Jurkat, Clone E6-1 (cell line): ENCODE results near the gene MPHOSPH6. TPM values are rescaled to one million over a fixed set of nuclear protein-coding genes. Genes with fewer than 3 reads are reported as not detected.
"Not testable (repeated sequence)": the region's sequence is repeated elsewhere in the genome, so short reads cannot be mapped to it uniquely, and the experiment has no call there.

Source experiments
- DNase-seq: peaks from one replicate; pipeline ENCODE4 v3.0.0-alpha.2; 2011; ENCODE audit warnings: low read depth, low spot score
- H3K4me3 ChIP-seq: 2 replicates; pipeline ENCODE4 v1.5.1; 2011; ENCODE audit warnings: mild to moderate bottlenecking, low read length, control low read depth, moderate library complexity
- polyA plus RNA-seq: library from polyadenylated mRNA; unstranded; fragments of >200 nt; gene quantifications from one replicate; pipeline ENCODE4 v1.2.1, GENCODE V29; 2012; ENCODE audit warnings: missing spikeins; ENCODE audit not compliant: insufficient read length, insufficient read depth

MPHOSPH6 gene, protein sequence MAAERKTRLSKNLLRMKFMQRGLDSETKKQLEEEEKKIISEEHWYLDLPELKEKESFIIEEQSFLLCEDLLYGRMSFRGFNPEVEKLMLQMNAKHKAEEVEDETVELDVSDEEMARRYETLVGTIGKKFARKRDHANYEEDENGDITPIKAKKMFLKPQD
- 78.0 TPM for polyA plus RNA-seq

DNA sequence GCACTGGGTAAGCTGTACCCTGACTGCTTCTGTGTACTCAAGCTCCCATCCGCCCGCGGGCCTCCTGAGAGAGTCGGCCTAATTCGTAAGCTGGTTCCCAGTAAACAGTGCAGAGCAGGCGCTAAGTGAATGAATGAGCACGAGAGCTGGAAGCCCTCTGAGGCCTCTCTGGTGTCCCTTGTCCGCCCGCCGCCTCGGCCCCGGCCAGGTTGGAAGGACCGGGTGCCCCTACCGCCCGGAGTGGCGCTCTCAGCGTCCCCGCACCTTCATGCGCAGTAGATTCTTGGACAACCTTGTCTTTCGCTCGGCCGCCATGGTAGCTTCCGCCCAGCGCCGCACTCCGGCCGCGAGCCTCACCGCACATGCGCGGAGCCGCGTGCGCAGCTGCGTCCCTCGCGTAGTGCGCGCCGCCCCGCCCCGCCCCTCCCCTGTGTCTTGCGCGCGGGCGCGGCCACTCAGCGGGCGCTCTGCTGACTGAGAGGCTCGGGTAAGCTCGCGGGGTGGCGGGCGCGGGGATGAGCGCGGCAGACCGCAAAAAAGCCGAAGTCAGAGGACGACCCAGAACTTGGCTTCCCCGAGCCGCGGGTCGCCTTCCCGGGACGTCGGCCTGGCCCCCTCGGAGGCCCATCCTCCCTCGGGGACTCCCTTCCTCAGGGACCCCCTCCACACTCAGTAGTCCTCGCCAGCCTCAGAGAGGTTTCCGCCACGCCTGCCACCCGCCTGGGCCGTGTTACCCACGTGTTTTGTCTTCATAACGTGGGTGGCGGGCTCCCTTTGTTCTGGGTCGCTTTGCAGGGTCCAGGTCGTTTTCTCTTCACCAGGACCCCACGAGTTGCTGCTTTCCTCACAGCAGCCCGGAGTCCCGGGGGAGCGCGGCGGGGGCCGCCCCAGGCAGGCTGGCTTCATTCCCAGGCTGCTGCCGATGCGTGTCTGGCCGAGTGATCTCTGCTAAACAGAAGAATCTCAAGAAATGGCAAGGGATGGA is at the start of gene MPHOSPH6:
Gene MPHOSPH6, minus strand, starts transcription at position 364 of the 985 bp plus-strand sequence. Its CDS starts 49 bp downstream, at position 315.
- DNase-seq, result peak; percentile 70
- peak within 1 kb of the TSS; percentile 89 for H3K4me3 ChIP-seq

DNA sequence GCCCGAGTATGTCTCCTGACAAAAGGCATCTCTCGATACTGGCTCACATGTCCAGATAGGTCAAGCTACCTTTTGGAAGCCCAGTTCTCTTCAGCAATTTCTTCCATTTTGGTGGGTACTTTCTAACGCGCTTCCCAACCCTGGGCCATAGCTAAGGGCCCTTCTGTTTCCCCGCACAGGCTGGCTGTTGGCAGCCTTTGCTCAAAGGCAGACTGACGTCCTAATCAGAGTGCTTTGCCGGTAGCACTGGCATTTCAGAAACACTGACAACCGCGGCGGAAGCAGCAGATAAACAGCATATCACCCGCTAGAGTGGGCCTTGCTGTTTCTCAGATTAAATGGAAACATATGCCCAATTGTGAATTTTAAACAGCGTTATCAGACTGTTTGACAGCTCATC is 49.3 kb upstream of the MPHOSPH6 start:
- H3K4me3 ChIP-seq, result no peak overlapping the region
- DNase-seq, result no peak

DNA sequence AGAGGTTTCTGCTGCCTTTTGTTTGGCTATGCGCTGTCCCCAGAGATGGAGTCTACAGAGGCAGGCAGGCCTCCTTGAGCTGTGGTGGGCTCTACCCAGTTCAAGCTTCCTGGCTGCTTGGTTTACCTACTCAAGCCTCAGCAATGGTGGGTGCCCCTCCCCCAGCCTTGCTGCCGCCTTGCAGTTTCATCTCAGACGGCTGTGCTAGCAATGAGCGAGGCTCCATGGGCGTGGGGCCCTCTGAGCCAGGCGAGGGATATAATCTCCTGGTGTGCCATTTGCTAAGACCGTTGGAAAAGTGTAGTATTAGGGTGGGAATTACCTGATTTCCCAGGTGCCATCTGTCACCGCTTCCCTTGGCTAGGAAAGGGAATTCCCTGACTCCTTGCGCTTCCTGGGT is 39.3 kb upstream of the MPHOSPH6 start:
- not testable (repeated sequence) for DNase-seq, H3K4me3 ChIP-seq

DNA sequence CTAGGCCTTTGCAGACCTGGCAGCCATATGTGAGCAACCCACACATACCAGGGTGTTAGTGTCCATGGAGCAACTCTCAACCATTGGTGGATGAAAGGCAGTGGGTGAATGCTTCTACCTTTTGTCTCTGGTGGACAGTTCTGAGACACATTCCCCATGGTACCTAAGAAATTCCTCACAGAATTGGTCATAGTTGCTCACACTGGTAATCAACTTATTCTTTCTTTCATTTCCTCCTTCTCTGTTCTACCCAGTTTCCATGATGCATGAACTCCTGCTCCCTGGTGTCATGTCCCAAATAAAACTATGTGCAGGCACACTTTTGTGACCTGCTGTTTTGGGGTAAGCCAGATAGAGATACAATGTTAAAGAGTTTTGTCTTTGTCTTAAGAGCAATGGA is 33.2 kb upstream of the MPHOSPH6 start:
- DNase-seq, result no peak
- H3K4me3 ChIP-seq, result no peak overlapping the region

DNA sequence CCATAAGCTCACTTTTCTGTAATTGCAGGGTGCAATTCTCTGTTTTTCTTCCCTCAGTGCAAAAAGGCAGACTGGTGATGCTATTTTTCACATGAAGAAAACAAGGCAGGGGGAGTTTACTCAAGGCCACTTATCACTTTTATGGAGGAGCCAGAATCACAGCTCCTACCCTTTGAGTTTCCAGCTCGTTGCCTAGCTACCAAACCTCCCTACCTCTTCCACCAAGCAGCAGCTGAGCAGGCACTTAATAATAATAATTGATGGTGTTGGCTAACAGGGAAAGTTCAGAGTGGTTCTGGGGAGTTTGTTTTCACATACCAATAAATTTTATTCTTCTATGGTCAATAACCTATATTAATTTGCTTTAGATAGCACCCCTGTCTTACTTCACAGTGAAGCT is 31.9 kb upstream of the MPHOSPH6 start:
- no peak overlapping the region for H3K4me3 ChIP-seq
- no peak for DNase-seq

DNA sequence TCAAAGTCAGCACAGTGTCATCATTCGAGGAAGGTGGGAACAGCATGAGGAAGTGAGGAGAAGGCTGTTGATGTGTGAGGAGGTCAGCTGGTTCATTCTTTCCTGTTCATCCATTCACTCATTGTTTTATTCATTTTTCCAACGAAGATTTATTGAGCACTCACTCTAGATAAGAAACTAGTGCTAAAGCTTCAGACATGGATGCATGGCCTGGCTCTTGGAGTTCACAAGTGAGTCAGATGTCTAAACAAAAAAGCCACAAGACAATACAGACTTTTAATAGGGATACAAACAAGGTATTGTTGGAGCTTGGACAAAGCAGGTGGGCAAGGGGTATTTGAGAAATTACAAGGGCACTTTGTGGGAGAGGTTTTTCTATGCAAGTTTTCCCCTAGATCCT is 31.3 kb upstream of the MPHOSPH6 start:
- no peak overlapping the region for H3K4me3 ChIP-seq
- DNase-seq, result no peak

DNA sequence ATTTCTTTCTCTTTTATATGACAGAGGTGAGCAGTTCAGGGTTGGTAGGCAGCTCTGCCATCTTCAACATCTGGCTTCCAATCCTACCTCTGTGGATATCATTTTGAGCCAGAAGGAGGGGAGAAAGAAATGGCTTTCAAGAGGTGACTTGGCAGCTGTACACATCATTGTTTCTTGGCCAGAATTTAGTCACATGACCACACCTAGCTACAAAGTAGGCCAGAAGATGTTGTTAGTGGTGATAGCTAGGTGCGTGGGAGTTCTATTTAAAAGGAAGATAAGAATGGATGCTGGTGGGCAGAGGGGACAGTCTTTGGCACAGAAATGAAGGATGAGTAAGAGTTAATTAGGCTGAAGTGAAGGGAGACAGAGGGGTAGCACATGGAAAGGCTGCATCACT is 29.2 kb upstream of the MPHOSPH6 start:
- no peak for DNase-seq
- no peak overlapping the region for H3K4me3 ChIP-seq

DNA sequence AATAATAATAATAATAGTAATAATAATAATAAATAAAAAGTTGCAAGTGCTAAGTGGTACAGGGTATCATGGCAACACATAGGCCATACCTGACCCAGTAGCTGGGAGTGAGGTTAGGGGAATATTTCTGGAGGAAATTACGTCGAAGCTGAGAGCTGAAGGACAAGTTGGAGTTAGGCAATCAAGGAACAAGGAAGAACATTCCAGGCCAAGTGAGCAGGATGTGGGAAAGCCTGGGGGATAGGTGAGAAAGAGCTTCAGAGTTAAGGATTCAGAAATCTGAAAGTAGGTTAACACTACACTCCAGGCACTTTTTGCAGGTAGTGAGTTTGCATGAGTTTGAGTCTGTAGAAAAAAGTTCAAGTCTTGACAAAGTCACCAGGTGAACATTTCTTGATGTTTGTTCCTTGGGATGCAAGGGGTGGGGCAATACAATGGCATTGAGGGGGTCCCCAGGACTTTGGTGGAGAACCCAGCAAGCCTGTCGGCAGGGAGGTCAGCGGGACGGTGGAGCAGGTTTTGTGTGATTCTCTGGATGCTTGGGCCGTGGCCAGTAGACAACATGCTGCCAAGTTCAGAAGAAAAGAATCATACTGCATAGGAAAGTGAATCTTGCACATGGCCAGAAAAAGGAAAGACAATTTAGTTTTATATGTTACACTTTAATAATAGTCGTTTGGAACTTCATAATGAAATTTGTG is 27.7 kb upstream of the MPHOSPH6 start:
- DNase-seq, result no peak
- H3K4me3 ChIP-seq, result no peak overlapping the region

DNA sequence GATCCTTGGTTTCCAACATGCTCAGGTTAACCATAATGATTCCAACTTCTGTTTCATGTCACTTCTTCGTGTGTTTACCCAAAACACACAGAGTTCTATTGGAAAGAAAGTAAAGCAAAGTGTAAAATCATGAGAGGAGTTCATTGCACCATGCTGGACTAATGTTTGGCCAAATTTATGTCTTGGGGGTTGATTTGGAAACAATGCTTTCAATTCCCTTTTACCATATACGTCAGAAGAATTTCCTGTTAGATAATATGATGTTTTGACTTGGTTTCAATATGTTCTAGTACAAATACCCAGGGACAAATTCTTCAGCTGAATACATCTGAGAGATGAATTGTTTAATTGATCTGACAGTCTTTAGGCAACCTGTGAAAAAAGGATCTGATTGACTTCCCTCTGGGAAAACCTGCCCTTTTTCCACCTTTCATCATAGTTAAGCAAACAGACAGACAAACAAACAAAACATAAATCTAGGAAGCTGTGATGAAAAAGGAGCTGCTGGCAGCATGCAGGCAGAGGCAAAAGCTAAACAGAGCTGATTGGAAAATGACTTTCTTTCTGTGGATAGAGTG is 26.0 kb upstream of the MPHOSPH6 start:
- no peak overlapping the region for H3K4me3 ChIP-seq
- DNase-seq, result no peak

DNA sequence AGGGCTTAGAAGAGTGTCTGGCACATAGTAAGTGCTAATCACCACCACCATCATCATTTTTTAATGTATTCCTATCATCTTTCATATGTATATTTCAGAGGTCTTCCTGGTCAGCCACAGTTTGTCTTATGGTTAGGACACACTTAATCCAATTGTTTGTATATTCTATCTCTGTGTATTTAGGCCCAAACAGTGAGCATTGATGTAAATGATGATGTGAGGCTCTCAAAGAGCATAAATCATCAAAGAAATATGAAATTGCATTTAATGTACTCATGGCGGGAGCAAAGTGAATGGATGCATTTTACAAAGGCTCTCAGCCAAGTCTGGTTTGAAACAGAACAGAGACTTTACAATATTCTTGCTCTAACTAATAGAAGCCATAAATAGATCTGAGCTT is 24.1 kb upstream of the MPHOSPH6 start:
- no peak overlapping the region for H3K4me3 ChIP-seq
- no peak for DNase-seq

DNA sequence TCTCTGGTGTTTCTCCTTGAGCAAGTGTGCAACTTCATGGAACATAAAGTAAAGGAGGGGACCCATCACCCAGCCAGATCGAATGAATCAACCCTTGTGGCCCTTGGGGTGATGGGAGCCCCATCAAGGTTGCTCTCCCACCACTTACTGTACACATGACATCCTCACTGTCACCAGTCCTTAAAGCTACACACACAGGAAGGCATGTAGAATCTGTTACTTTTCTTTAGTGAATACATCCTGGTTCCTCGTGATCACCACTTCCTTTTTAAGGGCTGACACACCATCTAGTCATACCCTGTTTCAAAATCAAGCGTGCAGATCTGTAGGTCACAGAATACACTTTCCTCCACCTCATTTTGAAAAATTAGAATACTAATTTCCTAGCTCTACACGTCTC is 22.6 kb upstream of the MPHOSPH6 start:
- peak; percentile 60 for DNase-seq
- H3K4me3 ChIP-seq, result no peak overlapping the region

DNA sequence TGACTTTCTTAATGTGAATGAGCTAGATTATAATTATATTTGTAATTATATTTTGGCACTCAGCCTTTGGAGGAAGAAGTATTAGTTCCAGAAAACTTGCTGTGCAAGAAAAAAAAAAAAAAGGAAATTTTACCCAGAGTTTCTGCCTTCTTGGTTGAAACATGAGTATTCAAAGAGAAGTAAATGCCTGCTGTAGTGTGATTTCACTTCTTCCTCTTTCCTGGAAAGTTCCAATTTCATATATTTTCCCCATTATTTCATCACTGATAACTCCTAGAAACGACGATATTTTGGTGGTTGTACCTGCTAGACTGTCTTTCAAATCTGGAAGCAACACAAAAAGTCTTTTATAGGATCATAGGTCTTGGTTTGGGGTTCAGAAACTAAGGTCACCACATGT is 20.4 kb upstream of the MPHOSPH6 start:
- H3K4me3 ChIP-seq, result no peak overlapping the region
- DNase-seq, result no peak

DNA sequence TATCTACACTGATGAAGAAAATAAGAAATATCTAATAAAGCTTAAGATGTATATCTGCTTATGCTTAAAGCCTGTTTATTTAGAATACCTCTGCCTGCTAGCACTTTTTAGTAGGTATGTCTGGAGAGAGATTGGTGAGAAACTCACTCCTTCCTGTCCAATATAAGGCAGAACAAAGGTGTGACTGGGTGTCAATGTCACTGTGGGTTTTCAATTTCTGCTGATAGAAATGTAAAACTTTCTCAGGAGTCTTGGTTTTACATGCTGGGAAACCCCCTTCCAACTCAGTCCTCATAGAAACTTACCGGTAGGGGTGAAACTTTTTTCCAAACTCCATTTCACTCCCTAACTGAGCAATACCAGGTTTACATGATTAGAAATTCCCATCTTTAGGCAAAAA is 17.8 kb upstream of the MPHOSPH6 start:
- no peak for DNase-seq

DNA sequence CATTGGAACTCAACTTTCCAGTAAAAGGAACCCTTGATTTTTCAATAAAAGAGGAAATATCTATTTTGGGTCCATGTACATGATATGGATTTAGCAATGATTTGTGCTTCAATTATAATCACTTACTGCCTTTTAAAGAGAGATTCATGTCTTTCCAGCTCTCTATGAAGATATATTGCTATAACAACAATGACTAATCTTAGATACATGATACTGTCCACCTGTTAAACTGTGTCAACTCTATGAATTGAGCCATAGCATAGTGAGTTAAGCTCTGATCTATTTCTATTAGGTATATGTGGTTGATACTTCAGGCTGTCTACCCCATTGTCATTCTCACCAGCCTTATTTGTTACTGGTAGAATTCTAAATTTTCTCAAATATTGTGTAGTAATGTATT is 15.0 kb upstream of the MPHOSPH6 start:
- DNase-seq, result no peak
- H3K4me3 ChIP-seq, result no peak overlapping the region

More for the DNA sequence above, 17.8 kb upstream of the MPHOSPH6 start:
- H3K4me3 ChIP-seq, result no peak overlapping the region

DNA sequence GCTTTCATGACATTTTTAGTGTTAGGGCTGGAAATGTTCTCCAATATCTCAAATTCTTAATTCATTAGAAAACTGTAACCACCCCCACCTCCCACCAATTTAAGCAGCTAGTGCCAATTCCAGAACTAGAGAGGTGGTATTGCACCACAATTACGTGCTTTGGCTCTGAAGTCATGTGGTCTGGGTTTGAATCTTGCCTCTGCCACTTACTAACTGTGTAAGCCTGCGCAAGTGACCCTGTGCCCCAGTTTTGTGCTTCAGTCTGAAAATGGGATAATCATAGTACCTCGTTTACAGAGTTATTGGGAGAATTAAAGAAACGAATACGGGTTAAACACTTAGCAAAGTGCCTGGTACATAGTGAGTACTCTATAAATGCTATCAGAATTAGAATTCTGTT is 14.2 kb upstream of the MPHOSPH6 start:
- DNase-seq, result no peak
- H3K4me3 ChIP-seq, result no peak overlapping the region

DNA sequence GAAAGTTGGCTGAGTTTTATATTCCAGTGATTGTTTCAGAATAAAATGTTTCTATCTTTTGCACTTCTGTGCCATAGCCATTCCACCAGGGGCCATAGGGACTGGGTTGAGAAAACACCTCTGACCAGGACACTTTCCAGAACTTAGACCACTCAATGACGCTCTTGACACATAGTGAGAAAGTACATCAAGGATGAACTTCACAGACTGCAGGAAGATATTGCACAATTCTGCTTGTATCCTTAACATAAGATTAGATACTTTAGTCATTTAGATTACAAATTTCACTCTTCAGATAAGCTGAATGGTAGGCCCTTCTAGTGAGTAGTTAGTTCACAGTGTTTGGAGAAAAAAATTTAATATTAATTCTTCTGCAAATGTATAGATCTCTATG is 13.0 kb upstream of the MPHOSPH6 start:
- no peak overlapping the region for H3K4me3 ChIP-seq
- DNase-seq, result no peak

DNA sequence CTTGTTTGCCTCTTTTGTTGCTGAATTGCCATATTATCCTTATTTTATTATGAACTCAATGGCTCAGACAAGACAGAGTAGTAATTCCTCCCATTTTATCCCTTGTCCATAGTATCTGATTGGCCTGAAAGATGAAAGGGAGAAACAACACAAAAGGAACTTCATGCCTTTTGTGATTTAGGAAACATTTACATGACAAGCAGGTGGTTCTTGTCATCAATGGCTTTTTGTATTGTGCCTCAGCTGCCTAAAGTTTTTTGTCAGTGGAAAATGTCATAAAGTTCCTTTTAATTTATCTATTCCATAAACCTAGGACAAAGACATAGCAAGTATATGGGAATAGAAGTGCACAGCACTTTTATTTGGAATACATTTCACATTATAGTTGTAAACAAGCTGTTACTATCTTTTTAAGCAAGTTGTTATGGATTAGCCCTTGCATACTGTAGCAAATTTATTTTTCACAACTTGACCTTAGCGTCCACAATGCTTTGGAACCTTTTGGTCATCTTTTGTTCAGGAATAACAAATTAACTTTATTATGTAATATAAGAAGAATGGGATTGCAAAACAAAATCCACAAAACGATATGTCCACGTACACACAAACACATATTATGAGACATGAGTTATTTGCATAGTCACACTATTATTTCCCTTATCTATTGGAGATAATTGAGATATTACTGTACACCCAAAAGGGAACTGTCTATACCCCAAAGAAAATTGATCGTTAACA is 12.4 kb upstream of the MPHOSPH6 start:
- H3K4me3 ChIP-seq, result no peak overlapping the region
- DNase-seq, result no peak

DNA sequence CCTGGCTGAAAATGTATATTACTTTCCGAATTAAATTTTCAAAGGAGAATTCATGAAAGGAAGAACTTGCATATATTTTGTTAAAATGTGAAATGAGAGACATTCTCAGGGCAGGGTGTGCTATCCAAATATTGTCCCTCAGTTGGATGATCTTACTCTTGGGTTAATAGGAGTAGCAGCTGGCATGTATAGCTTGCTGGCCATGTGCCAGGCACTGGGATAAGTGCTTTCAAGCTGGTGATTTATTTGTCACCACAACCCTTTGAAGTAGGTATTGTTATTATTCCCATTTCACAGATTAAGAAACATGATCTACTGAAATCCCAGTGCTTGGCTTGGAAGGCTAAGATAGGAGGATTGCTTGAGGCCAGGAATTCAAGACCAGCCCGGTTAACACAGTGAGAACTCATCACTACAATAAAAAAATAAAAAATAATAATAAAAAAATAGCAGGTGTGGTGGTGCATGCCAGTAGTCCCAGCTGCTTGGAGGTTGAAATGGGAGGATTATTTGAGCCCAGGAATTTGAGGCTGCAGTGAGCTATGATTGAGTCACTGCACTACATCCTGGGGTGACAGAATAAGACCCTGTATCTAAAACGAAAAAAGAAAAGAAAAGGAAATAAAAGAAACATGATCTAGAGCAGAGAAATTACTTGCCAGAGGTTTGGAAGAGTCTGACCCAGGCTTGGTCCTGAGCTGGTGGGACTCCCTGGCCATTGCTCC is 11.6 kb upstream of the MPHOSPH6 start:
- DNase-seq, result no peak
- no peak overlapping the region for H3K4me3 ChIP-seq
